NK-92 (cell line): Measurements from ENCODE around the gene LRRC45.

Experiments used
- DNase-seq: peaks from one replicate; lab custom pipeline; 2025; ENCODE audit not compliant: unreplicated experiment; lab: John Stamatoyannopoulos, UW

LRRC45 gene

DNA sequence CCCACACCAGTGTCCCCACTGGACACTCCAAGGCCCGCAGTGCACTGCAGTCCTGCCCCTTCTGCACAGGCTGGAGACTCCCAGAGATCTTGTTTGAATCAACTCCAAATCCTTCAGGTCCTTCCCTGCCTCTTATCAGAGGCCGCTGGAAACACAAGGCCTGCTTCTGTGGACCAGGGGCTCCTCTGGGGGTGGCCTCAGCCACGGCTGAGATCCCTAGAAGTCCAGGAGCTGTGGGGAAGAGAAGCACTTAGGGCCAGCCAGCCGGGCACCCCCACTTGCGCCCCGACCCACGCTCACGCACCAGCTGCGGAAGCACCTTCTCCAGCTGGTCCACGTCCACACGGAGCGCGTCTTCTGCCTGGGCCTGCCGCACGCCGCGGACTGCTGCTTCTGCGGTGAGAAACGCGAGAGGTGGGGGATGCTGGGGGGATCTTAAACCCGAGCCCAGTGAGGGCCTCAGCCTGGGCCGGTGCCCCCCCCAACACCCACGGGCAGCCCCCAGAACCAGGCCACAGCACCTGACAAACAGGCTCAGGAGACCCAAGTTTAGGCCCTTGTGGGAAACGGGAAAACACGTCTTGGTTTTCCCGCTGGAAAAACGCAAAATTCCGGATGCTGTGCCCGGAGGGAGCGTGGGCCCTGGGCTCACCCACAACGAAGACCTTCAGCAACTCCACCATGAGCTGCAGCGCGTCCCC lies 4.0 kb upstream of the LRRC45 start:
- DNase-seq, result no peak

DNA sequence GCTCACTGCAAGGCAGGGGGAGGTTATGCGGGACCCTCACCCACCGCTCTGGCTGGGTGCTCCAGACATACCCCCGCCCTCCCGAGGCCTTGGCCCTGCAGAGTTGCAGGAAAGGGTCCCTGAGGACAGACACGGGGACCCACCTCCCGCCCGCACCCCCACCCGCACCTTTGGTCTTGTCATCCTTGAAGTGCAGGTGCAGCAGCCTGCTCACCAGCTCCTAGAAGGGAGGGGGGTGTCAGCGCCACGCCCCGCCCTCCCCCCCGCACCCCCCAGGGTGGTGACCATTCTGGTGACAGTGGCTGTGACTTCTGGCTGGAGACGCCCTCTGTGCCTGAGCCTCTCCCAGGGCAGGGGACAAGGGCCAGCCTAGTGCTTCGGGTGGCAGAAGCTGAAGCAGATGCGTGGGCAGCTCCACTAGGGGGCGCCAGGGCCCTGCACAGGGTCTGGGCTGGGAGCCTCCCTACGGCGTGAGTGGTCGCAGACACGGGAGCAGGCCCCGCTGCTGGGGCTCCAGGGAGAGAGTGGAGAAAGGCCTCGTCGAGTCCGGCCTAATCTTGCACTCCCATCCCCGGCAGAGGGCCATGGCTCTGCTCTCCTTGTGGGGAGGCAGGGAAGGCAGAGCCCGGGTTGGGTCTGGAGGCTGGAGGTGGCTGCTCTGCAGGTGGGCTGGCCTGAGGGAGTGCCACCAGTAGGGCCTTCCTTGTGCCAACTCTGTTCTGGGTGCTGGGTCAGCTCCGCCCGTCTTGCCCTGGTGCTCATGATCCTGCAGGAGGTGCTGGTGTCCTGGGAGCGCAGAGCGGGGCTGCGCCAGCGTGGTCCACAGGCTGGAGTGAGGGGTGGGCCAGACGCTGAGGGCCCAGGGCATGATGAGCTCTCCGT lies 3.2 kb upstream of the LRRC45 start:
- DNase-seq, result no peak

DNA sequence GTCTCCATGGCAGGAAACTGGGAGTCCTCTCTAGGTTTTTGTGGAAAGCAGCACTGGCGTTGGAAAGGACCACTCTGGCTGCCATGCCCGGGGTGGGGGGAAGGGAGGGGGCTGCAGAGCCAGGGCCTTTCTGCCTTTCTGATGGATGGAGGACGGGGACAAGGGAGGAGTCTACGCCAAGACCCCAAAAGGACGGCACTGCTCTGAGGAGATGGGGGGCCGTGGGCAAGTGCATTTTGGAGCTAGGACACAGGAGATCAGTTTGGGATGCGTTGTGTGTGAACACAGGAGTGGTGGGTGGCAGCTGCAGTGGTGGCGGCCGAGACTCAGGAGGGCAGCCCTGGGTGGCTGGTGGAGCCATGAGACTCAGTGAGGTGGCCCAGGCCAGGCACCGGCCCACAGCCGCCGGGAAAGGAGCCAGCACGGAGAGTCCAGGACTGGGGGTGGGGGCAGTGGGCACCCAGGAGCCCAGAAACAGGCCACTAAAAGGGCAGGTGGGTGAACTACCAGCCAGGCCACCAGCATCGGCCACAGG lies 2.5 kb upstream of the LRRC45 start:
- no peak for DNase-seq

DNA sequence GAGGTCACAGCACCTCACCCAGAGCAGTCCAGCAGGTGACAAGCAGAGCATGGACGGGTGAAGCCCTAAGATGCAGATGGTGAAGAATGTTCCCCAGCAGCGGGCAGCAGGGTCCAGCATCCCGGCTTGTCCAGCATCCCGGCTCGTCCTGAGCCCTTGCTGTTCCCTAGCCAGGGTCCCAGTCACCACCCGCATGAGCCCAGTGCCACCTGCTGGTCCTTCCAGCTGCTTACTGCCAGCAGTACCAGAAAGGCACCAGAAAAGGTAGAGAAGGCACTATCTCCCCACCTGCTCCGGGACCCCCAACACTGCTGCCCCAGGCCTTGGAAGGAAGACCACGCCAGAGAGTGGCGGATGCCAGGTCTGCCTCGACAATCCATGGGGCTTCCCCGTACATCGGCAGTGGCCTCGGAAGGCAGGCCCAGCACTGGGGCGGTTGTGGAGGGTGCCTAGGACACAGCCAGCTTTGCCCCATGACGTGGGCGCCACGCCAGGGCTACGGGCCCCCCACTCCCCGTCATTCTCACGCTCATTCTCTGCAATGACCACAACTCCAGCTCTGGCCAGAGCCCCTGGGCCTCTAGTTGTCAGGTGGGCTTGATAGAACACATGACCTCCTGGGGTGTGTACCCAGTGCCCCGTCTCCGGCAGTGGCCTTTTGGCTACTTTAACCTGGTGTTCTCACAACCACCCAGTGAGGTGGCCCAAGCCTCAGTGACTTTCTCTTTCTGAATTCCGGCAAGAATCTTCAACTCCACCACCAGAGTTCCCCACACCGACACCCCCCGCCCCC lies 1.8 kb upstream of the LRRC45 start:
- no peak for DNase-seq

DNA sequence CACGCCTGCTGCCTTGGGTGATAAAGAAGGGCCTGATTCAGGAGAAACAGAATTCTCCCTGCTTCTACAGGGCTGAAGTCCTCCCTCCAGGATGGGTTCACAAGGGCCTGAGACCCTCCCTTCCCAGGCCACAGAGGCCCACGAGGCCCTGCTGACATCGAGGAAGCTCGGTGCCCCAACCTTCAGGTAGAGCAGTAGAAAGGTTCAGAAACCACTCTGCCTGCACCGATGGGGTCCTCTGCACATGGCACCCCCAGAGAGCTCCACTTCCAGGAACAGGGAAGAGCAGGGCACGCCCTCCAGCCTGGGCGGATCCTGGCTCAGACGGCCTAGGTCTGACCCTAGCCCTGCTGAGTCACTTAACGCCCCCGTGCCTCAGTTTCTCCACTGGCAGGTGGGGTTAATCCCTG lies 1.2 kb upstream of the LRRC45 start:
- DNase-seq, result no peak

DNA sequence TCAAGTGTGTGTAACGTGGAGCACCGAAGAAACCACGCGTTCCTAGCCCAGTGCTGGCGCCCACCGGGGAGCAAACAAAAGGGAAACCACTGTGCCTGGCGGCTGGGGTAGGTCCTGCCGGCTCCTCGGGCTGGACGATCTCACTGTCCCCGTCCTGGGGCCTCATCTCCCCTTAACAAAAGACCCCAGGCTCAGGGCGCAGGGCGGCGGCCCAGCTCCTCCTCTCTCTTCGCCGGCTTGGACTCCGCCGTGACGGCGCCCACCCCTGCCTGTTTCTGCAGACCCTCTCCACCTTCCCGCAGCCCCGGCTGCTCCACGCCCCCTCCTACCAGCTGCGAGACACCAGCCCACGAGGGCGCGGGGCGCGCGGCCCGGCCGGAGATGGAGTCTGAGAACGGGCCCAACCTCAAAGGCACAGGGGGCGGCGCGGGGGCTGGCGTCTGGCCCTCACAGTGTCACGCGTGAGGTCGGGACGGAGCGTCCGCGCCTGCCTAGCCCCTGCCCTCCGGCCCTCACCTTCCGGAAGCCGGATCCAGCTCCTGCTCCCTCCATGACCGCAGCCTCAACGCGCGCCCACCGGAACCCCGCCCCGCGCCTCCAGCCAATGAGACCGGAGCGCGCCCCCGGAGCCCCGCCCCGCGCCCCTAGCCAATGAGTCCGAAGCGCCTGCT lies 660 bp upstream of the LRRC45 start, which contains the start of gene CENPX:
TSS of gene CENPX (minus strand) at position 569 of the 671 bp plus-strand sequence. CDS start at position 552, 17 bp downstream.
- no peak for DNase-seq

DNA sequence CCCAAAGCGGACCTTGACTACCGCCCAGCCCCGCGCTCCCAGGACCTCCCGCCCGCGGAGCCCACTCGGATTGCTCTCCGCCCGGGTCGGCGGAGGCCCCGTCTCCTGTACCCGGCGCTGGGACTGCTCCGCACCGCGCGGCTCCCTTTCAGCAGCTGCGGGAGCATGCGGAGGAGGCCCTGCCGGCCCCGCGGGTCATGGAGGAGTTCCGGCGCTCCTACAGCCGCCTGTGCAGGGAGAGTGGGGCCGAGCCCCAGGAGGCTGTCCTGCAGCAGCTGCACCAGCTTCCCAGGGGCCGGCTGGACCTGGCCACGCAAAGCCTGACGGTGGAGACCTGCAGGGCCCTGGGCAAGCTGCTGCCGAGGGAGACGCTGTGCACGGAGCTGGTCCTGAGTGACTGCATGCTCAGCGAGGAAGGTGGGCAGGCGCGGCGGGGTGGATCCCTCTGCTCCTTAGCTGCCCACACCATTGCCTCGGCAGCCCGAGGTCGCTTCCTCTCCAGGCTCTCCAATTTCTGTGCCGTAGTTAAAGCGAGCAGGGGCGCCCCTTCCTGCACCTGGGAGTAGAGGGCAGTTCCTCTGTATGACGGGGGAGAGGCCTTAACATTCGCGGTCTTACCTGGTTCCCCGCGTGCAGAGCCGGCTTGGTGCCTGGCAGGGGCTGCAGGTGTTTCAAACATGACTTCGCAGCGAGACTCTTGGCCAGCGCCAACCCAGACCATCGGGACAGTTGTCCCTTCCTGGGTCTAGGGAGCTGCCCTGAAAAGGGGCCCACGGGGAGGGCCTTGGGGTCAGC lies 539 bp downstream of the LRRC45 start:
- no peak for DNase-seq

DNA sequence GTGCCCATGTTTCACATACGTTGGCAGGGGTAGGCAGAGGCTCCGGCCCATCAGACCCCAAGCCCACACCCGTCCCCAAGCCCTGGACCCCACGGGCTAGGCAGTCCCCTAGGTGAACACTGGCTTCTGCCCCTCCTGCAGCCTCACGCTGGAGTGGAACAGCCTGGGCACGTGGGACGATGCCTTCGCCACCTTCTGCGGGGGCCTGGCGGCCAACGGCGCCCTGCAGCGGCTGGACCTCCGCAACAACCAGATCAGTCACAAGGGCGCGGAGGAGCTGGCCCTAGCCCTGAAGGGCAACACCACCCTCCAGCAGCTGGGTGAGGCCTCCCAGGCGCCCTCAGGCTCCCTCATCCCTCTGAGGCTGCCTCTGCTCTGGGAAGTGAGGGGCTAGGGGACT lies 1.8 kb downstream of the LRRC45 start:
- DNase-seq, result no peak

DNA sequence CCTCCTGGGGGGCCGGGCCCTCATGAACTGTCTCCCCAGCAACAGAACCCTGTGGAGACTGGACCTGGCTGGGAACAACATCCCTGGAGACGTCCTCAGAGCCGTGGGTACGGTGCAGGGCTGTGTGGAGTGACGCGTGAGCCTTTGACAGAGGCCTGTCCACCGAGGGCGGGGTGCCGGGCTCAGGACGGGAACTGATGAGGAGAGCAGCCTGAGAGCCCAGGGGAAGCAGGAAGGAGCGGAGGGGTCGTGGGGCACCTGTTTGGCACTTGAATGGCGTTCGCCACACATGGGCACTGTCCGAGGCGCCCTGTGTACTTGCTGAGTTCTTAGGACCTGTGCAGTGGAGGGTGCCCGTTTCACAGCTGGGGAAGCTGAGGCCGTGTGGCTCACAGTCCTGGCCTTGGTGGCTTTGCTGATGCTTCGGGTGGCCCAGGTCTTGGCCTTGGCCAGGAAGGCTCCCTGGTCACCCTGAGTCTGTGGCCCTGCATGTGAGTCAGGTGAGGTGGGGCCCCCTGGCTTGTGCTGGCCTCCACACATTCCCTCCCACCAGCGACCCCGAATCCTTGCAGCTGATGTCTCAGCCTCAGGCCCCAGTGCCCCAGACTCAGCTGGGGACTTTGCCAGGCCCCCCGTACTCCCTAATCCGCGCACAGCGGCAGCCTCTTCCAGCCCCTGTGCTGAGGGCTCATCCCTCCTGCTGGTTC lies 2.4 kb downstream of the LRRC45 start:
- no peak for DNase-seq

DNA sequence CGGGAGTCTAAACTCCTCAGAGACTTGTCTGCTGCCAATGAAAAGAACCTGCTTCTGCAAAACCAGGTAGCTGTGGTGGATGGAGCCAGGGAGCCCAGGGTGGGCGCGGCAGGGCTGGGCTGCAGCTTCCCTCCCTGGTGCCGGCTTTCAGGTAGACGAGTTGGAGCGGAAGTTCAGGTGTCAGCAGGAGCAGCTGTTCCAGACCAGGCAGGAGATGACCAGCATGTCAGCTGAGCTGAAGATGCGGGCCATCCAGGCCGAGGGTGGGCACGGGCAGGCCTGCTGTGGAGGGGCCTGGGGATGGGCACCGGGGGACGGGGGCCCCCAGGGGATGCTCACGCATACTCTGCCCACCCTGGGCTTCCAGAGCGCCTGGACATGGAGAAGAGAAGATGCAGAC lies 5.1 kb downstream of the LRRC45 start:
- DNase-seq, result no peak

DNA sequence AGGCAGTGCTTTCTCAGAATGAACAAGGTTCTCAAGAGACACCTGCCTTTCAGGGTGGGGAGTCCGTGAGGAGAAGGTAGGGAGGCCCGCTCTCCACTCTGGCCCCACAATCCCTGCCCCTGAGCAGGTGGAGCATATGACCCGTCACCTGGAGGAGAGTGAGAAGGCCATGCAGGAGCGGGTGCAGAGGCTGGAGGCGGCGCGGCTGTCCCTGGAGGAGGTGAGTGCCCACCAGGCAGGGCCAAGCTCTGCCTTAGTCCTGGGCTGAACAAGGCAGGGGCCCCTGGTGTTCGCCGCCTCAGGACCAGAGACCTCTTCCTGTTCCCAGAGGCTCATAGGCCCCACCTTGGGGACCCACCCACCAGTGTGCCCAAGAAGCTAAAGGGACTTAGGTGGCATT lies 5.9 kb downstream of the LRRC45 start:
- DNase-seq, result no peak

DNA sequence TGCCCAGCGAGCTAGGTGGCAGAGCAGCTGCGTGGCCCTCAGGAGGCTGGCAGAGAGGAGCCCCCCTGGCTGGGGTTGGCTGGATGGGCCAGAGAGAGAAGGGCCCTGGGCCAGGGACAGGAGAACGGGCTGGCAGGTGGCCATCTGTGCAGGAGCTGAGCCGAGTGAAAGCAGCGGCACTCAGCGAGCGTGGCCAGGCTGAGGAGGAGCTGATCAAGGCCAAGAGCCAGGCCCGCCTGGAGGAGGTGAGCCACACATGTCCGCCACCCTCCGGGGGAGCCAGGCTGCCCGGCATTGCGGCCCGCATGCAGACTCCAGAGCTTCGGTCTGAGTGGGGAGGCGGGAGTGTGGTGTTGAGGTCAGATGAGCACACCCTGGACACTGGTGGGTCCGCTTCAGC lies 6.3 kb downstream of the LRRC45 start:
- no peak for DNase-seq

DNA sequence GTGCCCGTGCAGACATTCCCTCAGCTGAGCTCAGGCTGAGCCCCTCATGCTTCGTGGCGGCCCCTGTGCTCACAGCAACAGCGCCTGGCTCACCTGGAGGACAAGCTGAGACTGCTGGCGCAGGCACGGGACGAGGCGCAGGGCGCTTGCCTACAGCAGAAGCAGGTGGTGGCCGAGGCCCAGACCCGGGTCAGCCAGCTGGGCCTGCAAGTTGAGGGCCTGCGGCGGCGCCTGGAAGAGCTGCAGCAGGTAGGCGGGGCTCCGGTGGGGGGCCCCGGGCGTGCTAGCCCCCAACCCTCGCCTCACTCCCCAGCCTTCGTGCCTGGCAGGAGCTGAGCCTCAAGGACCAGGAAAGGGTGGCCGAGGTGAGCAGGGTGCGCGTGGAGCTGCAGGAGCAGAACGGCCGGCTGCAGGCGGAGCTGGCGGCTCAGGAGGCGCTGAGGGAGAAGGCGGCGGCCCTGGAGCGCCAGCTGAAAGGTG lies 6.9 kb downstream of the LRRC45 start:
- DNase-seq, result no peak

DNA sequence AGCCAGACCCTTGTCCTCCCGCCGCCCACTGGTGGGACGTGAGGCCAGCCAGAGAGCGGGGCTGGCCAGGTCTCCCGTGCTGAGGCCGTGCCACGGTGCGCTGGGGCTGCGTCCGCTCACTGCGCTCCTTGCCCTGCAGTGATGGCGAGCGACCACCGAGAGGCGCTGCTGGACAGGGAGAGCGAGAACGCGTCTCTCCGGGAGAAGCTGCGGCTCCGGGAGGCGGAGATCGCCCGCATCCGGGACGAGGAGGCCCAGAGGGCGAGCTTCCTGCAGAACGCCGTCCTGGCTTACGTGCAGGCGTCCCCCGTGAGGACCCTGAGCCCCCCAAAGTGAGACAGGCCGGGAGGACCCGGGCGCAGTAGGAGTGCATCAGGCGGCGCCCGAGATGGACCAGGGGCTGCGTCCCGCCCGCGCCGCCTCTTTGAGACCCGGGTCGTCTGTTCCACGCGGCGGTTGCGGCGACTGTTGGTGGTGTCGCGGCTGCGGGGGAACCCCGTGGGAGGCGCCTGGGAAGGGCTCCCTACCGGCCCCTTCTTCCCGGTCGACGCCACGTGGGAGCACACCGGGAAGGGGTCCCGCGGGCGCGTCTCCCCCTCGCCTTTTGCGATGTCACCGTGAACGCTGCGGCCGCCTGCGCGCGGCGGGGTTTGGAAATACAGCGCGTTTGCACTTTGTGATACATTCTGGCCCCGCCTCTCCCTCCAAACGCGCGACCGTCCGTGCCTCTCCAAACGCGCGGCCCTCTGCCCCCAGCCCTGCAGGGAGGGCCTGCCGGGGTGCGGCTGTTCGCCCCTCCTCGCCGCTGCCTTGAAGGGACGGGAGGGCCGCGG lies 7.6 kb downstream of the LRRC45 start:
- no peak for DNase-seq

DNA sequence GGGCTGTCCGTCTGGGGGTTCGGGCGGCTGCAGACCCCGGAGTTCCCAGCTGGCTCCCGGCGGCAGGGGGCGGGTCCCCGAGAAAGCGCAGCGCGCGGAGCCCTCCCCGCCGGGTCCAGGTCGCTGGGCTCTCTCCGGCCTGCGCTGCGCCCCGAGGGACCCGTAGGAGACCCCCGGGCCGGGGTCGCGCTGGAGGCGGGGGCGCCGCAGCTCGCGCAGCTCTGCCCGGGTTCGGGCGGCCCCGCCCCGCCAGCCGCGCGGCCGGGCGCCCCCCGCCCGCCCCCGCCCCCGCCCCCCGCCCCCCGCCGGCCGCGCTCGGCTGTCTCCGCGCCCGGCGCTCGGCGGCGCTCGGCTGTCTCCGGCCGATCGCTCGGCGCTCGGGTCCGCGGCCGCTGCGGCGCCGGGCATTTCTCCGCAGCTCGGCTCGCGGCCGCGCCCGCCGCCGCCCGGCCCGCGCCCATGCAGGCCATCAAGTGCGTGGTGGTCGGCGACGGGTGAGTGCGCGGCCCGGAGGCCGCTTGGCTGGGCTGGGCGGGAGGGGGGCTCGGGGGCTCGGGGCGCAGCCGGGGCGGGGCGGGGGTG lies 8.3 kb downstream of the LRRC45 start, which contains the start of gene RAC3:
TSS of gene RAC3 (plus strand) at position 376 of the 582 bp plus-strand sequence. CDS start at position 460, 84 bp downstream.
- no peak for DNase-seq

DNA sequence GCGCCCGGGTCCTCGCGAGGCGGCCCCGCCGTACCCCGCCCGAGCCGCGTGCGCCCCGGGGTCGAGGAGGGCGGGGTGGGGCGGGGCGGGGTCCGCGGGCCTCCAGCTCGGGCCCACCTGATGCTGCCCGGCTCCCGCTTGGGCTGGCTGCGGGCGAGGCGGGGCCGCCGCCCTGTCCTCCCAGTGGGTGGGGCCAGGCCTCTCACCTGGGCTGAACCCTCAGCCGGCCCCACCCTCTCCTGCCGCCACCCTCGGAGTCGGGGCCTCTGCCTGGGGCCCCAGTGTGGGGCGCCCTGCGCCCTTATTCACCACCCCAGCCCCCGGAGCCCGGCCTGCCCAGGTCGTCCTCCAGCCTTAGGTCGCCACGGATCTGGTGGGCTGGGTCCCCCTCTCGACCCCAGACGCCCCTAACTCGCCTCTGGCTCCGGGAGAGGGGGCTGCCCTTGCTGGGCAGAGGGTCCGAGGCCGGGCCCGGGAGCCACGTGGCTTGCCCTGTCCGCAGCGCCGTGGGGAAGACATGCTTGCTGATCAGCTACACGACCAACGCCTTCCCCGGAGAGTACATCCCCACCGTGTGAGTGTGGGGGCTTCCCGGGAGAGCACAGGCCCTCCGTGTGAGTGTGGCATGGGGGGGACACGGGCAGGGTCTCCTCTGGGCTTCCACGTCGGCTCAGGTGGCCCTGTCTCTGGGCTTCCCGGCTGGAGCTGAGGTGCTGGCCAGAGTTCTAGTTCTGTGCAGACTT lies 9.0 kb downstream of the LRRC45 start:
- DNase-seq, result no peak
